ACC112 (cell line): ENCODE measurements around the gene COX7B2.
A peak's percentile ranks its signal among the peaks of the same experiment; 100 is the strongest.

ENCODE experiments used
- H2AFZ ChIP-seq: fragments of 200-600 bp; sonication (generic); one replicate; pipeline ENCODE4 v1.6.0; 2017; ENCODE audit warnings: antibody characterized with exemption, low read length; ENCODE audit not compliant: unreplicated experiment
- H3K27ac ChIP-seq: fragments of 200-600 bp; sonication (generic); 2 replicates; pipeline ENCODE4 v1.5.1; 2014; ENCODE audit warnings: low read depth, mild to moderate bottlenecking, antibody characterized with exemption, low read length, moderate library complexity
- H3K27me3 ChIP-seq: fragments of 200-600 bp; sonication (generic); 2 replicates; pipeline ENCODE4 v1.6.1; 2014; ENCODE audit warnings: mild to moderate bottlenecking, antibody characterized with exemption, low read length, moderate library complexity, mixed read lengths; ENCODE audit not compliant: insufficient read depth
- H3K36me3 ChIP-seq: fragments of 200-600 bp; sonication (generic); 2 replicates; pipeline ENCODE4 v1.6.1; 2016; ENCODE audit warnings: mild to moderate bottlenecking, antibody characterized with exemption, low read length, moderate library complexity, mixed read lengths; ENCODE audit not compliant: insufficient read depth
- H3K4me1 ChIP-seq: fragments of 200-600 bp; sonication (generic); one replicate; pipeline ENCODE4 v1.6.1; 2016; ENCODE audit warnings: low read length, mixed read lengths; ENCODE audit not compliant: insufficient read depth, unreplicated experiment, control insufficient read depth
- H3K4me3 ChIP-seq: fragments of 200-600 bp; sonication (generic); 2 replicates; pipeline ENCODE4 v1.5.1; 2014; ENCODE audit warnings: mild to moderate bottlenecking, low read depth, low read length
- H3K79me2 ChIP-seq: fragments of 200-600 bp; sonication (generic); one replicate; pipeline ENCODE4 v1.6.0; 2016; ENCODE audit warnings: low read length; ENCODE audit not compliant: control insufficient read depth, unreplicated experiment, insufficient read depth

COX7B2 gene

GRCh38 chr4:46839128-46839527 is 69.9 kb downstream of the COX7B2 start:
- no peaks in the 10 kb centered on the region; the same call in 1 of the 2 replicates for H3K27me3 ChIP-seq

GRCh38 chr4:46837639-46838038 is 71.4 kb downstream of the COX7B2 start:
- Histone ChIP-seq H2AFZ (no peak overlapping the region), H3K4me1 (no peaks in the 10 kb centered on the region), H3K27me3 (no peaks in the 10 kb centered on the region; the same call in 1 of the 2 replicates), H3K27ac (no peak overlapping the region), H3K4me3 (no peak overlapping the region), H3K79me2 (no peaks in the 10 kb centered on the region), H3K36me3 (no peaks in the 10 kb centered on the region)

More at GRCh38 chr4:46839128-46839527, 69.9 kb downstream of the COX7B2 start:
- Histone ChIP-seq H3K36me3 (no peaks in the 10 kb centered on the region), H3K79me2 (no peaks in the 10 kb centered on the region), H3K4me3 (no peak overlapping the region), H2AFZ (no peak overlapping the region), H3K27ac (no peak overlapping the region), H3K4me1 (no peaks in the 10 kb centered on the region)

DNA sequence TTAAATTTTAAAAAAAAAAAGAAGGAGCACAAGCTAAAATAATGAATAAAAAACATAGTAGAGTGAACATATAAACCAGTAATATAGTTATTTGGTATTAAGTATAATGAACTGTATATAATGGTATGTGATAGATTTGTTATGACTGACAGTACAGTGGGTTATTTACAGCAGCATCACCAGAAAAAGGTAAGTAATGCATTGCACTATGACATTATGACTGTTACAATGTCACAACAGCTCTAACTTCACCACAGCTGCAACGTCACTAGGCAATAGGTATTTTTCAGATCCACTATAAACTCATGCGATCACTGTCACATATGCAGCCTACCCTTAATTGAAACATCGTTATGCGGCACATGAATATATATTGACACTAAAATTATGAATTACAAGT is 72.5 kb downstream of the COX7B2 start:
- no peak overlapping the region for H2AFZ ChIP-seq
- no peaks in the 10 kb centered on the region for H3K4me1 ChIP-seq
- no peak overlapping the region for H3K4me3 ChIP-seq
- H3K27me3 ChIP-seq = no peaks in the 10 kb centered on the region; the same call in 1 of the 2 replicates
- H3K27ac ChIP-seq = no peak overlapping the region
- H3K79me2 ChIP-seq = no peaks in the 10 kb centered on the region
- no peaks in the 10 kb centered on the region for H3K36me3 ChIP-seq

DNA sequence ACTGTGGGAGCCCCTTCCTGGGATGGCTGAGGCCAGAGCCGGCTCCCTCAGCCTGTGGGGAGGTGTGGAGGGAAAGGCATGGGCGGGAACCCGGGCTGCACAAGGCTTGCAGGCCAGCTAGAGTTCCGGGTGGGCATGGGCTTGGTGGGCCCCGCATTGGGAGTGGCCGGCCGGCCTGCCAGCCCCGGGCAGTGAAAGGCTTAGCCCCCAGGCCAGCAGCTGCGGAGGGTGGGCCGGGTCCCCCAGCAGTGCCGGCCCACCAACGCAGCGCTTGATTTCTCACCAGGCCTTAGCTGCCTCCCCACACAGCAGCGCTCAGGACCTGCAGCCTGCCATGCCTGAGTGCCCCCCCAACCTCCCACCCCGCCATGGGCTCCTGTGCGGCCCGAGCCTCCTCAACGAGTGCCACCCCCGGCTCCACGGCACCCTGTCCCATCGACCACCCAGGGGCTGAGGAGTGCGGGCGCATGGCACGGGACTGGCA is 78.0 kb downstream of the COX7B2 start:
- no peak overlapping the region for H3K4me3 ChIP-seq
- H3K79me2 ChIP-seq = no peaks in the 10 kb centered on the region
- no peak overlapping the region for H2AFZ ChIP-seq
- peaks cover 24% of the 10 kb centered on the region for H3K27me3 ChIP-seq
- no peaks in the 10 kb centered on the region for H3K36me3 ChIP-seq
- H3K4me1 ChIP-seq = no peaks in the 10 kb centered on the region
- H3K27ac ChIP-seq = no peak overlapping the region

DNA sequence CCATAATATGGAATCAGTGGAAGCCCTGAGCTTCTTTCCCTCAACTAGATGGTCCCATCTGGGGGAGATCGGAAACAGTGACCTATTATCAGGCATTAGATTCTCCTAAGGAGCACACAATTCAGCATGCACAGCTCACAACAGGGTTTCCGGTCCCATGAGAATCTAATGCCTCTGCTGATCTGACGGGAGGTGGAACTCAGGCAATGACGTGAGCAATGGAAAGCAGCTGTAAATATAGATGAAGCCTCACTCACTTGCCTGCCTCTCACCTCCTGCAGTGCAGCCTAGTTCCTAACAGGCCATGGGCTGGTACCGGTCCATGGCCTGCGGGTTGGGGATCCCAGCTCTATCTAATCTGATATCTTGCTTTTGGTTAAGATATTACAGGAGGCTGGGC is 88.9 kb downstream of the COX7B2 start:
- Histone ChIP-seq H3K27ac (no peak overlapping the region), H3K4me3 (no peak overlapping the region), H2AFZ (no peak overlapping the region), H3K36me3 (no peaks in the 10 kb centered on the region), H3K4me1 (no peaks in the 10 kb centered on the region), H3K27me3 (peaks cover 7% of the 10 kb centered on the region; the same call in 1 of the 2 replicates), H3K79me2 (no peaks in the 10 kb centered on the region)

GRCh38 chr4:46819095-46819494 is 90.0 kb downstream of the COX7B2 start:
- H3K27me3 ChIP-seq = peaks cover 7% of the 10 kb centered on the region; the same call in 1 of the 2 replicates
- peak overlapping the region; percentile 7; the same call in 1 of the 2 replicates for H3K4me3 ChIP-seq
- H3K79me2 ChIP-seq = no peaks in the 10 kb centered on the region
- H2AFZ ChIP-seq = no peak overlapping the region
- H3K36me3 ChIP-seq = no peaks in the 10 kb centered on the region
- no peak overlapping the region for H3K27ac ChIP-seq
- H3K4me1 ChIP-seq = no peaks in the 10 kb centered on the region

GRCh38 chr4:46818604-46819003 is 90.4 kb downstream of the COX7B2 start:
- H3K36me3 ChIP-seq = no peaks in the 10 kb centered on the region
- no peaks in the 10 kb centered on the region for H3K4me1 ChIP-seq
- H2AFZ ChIP-seq = no peak overlapping the region
- H3K4me3 ChIP-seq = peak overlapping the region; percentile 7; the same call in 1 of the 2 replicates
- H3K79me2 ChIP-seq = no peaks in the 10 kb centered on the region
- H3K27me3 ChIP-seq = peaks cover 5% of the 10 kb centered on the region; the same call in 1 of the 2 replicates
- H3K27ac ChIP-seq = no peak overlapping the region

DNA sequence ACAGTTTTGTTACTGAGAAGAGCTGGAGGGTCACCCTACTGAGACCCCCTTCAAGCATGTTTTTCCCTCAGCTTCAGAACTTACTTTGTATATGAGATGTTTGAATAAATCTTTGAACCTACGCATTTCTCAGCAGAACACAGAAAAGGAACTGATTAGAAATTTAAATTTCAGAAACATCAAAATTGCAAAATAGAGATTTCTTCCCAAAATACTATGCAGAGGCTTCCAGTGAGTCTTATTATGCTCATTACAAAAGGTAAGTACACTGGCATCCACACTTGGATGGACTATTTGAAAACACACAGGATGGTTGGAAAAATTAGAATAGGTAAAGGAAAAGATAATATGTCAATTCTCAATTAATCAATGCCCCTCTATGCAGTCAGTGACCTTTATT is 91.2 kb downstream of the COX7B2 start:
- H2AFZ ChIP-seq = no peak overlapping the region
- no peaks in the 10 kb centered on the region for H3K79me2 ChIP-seq
- no peak overlapping the region for H3K27ac ChIP-seq
- H3K4me1 ChIP-seq = no peaks in the 10 kb centered on the region
- no peaks in the 10 kb centered on the region for H3K36me3 ChIP-seq
- H3K27me3 ChIP-seq = peaks cover 5% of the 10 kb centered on the region; the same call in 1 of the 2 replicates
- no peak overlapping the region for H3K4me3 ChIP-seq

GRCh38 chr4:46804781-46805413 is 104.1 kb downstream of the COX7B2 start:
- H3K4me1 ChIP-seq = no peaks in the 10 kb centered on the region
- H2AFZ ChIP-seq = no peak overlapping the region
- no peaks in the 10 kb centered on the region for H3K79me2 ChIP-seq
- H3K36me3 ChIP-seq = no peaks in the 10 kb centered on the region
- no peaks in the 10 kb centered on the region for H3K27me3 ChIP-seq
- no peak overlapping the region for H3K4me3 ChIP-seq
- H3K27ac ChIP-seq = no peak overlapping the region

- H3K27ac ChIP-seq = no peak overlapping the region
- H3K27me3 ChIP-seq = no peaks in the 10 kb centered on the region
- no peaks in the 10 kb centered on the region for H3K36me3 ChIP-seq
- no peak overlapping the region for H3K4me3 ChIP-seq
- no peaks in the 10 kb centered on the region for H3K79me2 ChIP-seq
- no peak overlapping the region for H2AFZ ChIP-seq
- H3K4me1 ChIP-seq = no peaks in the 10 kb centered on the region
Measured at GRCh38 chr4:46793036-46793435, 116.0 kb downstream of the COX7B2 start.

DNA sequence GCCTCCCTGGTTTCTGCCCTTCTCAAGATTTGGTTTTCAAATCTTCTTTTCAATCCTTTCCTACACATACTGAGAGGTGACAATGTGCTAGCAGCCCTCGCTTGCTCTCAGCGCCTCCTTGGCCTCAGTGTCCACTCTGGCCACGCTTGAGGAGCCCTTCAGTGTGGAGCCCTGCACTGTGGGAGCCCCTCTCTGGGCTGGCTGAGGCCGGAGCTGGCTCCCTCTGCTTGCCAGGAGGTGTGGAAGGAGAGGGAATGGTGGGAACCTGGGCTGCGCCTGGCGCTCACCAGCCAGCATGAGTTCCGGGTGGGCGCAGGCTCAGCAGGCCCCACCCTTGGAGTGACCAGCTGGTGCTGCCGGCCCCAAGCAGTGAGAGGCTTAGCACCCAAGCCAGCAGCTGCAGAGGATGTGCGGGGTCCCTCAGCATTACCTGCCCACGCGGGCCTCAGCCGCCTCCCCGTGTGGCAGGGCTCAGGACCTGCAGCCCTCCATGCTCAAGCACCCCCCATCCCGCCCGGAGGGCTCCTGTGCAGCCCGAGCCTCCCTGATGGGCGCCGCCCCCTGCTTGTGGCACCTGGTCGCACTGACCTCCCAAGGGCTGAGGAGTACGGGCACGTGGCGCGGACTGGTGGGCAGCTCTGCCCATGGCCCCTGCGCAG is 127.5 kb downstream of the COX7B2 start:
- Histone ChIP-seq H3K4me3 (no peak overlapping the region), H3K79me2 (no peaks in the 10 kb centered on the region), H3K27me3 (no peaks in the 10 kb centered on the region), H3K36me3 (no peaks in the 10 kb centered on the region), H3K4me1 (no peaks in the 10 kb centered on the region), H2AFZ (no peak overlapping the region), H3K27ac (no peak overlapping the region)
